CD4-positive, alpha-beta T cell treated with Interleukin-15 for 4 hours (primary cell): ENCODE data around the gene ACSM3.
"Not testable (repeated sequence)": the region's sequence is repeated elsewhere in the genome, so short reads cannot be mapped to it uniquely, and the experiment has no call there.

ENCODE experiments used
- DNase-seq: peaks from one replicate; pipeline ENCODE4 v3.0.0-alpha.2; 2020; ENCODE audit warnings: low spot score

Gene ACSM3

GRCh38 chr16:20763461-20764232 lies at the start of gene ACSM3:
TSS of gene ACSM3 (plus strand) at chr16:20764014. CDS start at chr16:20770035, 6,021 bp downstream.
- DNase-seq = peak; percentile 83

- DNase-seq = not testable (repeated sequence)
These were observed 46.1 kb upstream of the ACSM3 start for GRCh38 chr16:20717718-20718117.

GRCh38 chr16:20720251-20720650 lies 43.6 kb upstream of the ACSM3 start:
- no peak for DNase-seq

- no peak for DNase-seq
These were observed 37.2 kb upstream of the ACSM3 start for GRCh38 chr16:20726661-20727060.

GRCh38 chr16:20727181-20727580 lies 36.6 kb upstream of the ACSM3 start:
- DNase-seq = no peak

- DNase-seq = no peak
These were observed 34.7 kb upstream of the ACSM3 start for GRCh38 chr16:20729141-20729540.

- no peak for DNase-seq
These were observed 29.8 kb upstream of the ACSM3 start for GRCh38 chr16:20734056-20734455.

GRCh38 chr16:20734782-20735181 lies 29.0 kb upstream of the ACSM3 start:
- DNase-seq = no peak

GRCh38 chr16:20735490-20735889 lies 28.3 kb upstream of the ACSM3 start:
- DNase-seq = no peak

- DNase-seq = peak; percentile 9
These were observed 23.6 kb upstream of the ACSM3 start for GRCh38 chr16:20740007-20740883.

- DNase-seq = peak; percentile 89
These were observed 22.8 kb upstream of the ACSM3 start for GRCh38 chr16:20740901-20741521.

- DNase-seq = peak; percentile 97
These were observed 22.1 kb upstream of the ACSM3 start, which contains the start of gene THUMPD1 for GRCh38 chr16:20741554-20742285. TSS of gene THUMPD1 (minus strand) at chr16:20741818. CDS start at chr16:20741739, 79 bp downstream.

- DNase-seq = no peak
These were observed 20.2 kb upstream of the ACSM3 start for GRCh38 chr16:20743591-20743990.

- DNase-seq = no peak
These were observed 18.8 kb upstream of the ACSM3 start for GRCh38 chr16:20744922-20745440.

GRCh38 chr16:20746461-20746860 lies 17.4 kb upstream of the ACSM3 start:
- DNase-seq = no peak

GRCh38 chr16:20747030-20747816 lies 16.6 kb upstream of the ACSM3 start:
- no peak for DNase-seq

GRCh38 chr16:20749474-20749873 lies 14.3 kb upstream of the ACSM3 start:
- no peak for DNase-seq

- DNase-seq = no peak
These were observed 13.3 kb upstream of the ACSM3 start for GRCh38 chr16:20750558-20750957.

GRCh38 chr16:20753727-20754126 lies 10.1 kb upstream of the ACSM3 start:
- DNase-seq = no peak

GRCh38 chr16:20755238-20755637 lies 8.6 kb upstream of the ACSM3 start:
- DNase-seq = no peak

GRCh38 chr16:20755799-20756198 lies 8.0 kb upstream of the ACSM3 start:
- DNase-seq = not testable (repeated sequence)
